Measurements from ENCODE around the gene GNB1.
"Not testable (repeated sequence)": the region's sequence is repeated elsewhere in the genome, so short reads cannot be mapped to it uniquely, and the experiment has no call there.

The GNB1 gene

DNA sequence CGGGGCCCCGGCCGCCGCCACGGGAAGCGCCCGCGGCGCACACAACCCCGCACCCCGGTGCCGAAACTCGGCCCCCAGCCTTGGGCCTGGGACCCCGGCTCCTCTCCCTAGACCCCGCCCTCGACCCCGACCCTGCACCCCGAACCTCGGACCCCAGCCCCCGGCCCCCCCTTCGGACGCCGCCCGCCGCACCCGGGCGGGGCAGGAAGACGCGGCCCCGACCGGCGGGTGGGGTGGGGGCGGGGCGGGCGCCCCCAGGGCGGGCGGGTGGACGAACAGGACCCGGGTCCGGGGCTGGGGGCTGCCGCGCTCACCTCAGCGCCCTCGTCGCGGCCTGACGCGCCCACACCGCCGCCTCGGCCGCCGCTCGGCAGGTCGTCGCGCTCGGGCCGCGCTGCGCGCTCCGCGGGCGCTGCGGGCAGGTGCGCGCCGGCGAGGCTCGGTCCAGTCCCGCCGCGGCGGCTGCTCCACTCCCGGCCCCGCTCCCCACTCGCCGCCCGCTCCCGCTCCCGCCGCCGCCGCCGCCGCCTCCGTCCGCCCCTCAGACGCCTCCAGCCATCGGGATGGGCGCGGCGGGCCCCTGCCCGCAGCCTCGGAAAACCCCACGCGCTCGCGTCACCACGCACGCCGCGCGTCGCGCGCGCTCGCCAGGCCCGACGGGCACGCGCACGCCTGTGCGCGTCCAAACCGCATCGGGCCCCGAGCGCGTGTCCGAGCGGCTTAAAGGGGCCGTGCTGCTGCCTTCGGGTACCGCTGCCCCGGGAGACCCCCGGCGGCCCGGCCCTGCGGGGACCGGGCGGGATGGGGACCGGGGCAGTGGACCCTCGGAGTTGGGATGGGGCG lies at the start of gene GNB1:
Gene GNB1 (minus strand): TSS at position 582 of the 843 bp plus-strand sequence. CDS start 65,634 bp downstream, outside the sequence.
- DNase-seq (ENCODE audit: low read depth in 1 of 2, low spot score in 1 of 2), result peak; percentile 80 to 82

DNA sequence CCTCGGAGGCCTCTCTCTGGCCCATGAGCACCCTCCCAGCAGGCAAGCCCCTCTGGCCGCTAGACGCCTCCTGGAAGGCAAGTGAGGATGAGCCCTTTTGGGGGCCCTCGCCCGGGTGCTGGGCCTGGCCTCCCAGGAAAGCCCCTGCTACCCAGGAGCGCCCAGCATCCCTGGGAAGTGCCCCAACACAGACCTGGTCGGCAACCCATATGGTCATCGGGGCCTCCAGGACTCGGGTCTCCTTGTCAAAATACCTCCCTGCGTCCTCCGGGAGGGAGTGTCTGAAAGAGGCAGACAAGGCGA lies 49.2 kb upstream of the GNB1 start:
- DNase-seq (ENCODE audit: low read depth in 1 of 2, low spot score in 1 of 2), result no peak

DNA sequence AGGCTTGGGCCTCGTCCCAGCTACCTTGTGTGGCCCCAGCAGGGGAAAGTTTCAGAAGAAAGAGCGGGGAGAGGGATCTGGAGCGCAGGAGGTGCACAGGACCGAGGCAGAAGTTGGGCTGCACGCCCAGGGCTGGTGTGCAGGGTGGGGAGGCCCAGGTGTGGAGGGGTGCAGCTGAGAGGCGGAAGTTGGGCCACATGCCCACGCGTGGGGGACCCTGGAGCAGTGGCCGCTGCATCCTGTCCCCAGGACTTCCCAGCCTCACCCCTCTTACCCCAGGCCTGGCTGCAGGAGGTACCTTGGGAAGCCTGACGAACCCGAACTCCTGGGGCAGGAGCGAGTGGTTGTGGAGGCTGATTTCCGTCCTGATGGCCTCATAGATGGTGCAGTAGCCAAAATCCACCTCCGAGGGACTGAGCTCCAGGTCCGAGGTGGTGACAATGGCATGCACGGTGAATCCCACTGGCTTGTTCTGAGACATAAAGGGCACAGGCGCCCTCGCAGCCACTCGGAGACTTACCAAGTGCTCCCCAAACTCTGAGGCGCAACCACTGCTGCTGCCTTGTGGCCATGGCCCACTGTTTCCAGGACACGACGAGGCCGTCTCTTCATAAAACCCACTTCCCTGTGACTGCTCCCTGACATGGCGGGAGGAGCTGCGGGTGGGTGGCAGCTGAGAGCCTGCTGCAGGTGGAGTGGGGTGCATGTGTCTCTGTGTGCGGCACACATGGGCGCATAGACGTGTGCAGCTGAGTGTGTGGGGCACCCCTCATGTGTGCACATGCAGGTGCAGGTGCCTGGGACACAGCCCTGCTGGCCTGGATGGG lies 48.6 kb upstream of the GNB1 start:
- DNase-seq (ENCODE audit: low read depth in 1 of 2, low spot score in 1 of 2), result no peak

DNA sequence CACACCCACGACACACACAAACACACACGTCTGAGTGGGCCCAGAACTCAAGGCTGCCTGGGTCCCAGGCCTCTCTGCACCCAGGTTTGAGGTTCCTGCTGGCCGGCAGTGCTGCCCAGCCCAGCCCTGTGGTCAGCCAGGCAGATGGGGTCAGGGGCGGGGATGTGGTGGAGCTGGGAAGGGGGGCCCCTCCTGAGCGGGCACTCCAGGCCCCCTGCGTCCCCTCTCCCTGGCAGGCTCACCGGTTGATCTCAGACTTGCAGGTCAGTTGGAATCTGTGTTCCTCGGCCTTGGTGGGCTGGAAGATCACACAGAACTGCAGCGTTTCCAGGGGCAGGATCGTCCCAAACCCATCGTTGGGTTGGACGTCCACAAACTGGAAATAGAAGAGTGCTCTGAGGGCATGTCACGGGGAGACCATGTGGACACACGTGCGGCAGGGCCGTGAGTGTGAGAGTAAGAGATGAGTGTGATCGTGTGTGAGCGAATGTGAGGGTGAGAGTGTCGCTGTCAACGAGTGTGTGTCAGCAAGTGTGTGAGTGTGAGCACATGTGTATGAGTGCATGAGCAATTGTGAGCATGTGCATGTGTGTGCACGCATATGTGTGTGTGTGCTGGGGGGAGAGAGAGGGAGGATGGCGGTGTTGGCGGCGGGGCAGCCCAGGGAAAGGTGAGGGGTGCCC lies 47.9 kb upstream of the GNB1 start:
- no peak for DNase-seq (ENCODE audit: low read depth in 1 of 2, low spot score in 1 of 2)

DNA sequence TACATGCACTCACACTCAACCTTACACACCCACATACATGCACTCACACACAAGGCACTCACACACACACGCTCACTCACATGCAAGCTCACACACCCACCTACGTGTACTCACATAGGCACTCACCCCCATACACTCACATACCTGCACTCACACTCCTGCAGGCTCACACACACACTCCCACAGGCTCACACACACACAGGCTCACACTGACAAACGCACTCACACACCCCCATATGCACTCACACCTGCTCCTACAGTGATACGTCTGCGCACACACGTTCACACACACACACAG lies 47.3 kb upstream of the GNB1 start:
- no peak for DNase-seq (ENCODE audit: low read depth in 1 of 2, low spot score in 1 of 2)

DNA sequence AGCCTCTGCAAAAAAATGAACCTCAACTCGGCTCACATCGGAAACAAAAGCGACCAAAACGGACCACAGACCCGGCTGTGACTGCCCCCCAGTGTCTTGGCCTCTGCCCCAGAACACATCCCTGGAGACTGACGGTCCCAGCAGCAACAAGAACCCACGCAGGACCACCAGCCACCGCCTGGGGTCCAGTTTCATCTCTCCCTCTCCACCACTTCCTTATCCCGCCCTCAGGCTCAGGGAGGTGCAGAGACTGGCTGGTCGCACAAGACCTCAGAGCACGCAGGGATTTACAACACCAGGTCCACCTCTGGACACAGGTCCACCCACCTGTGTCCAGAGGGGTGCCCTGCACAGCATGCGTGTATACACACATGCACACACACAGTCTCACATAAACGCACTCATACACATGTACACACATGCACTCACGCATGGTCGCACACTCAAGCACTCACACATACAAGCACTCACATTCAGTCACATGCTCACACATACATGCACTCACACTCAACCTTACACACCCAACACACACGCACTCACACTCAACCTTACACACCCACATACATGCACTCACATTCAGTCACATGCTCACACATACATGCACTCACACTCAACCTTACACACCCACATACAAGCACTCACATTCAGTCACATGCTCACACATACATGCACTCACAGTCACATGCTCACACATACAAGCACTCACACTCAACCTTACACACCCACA lies 46.8 kb upstream of the GNB1 start:
- DNase-seq (ENCODE audit: low read depth in 1 of 2, low spot score in 1 of 2), result no peak

DNA sequence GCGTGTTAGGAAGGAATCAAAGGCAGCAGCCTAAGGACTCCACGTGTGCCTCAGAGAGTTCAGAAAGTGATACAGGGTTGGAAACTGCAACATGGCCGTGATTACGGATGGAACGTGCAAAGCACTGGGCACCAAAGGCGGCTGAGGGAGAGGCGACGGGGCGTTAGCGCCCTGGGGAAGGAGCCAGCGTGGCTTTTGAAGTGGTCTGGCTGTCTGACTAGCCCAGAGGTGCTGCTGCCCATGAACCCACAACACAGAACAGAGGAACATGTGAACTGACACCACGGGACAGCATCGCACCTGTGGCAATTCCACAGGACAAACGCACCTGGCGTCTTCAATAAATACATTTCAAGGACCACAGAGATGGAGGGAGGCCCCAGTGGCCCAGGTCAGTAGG lies 46.2 kb upstream of the GNB1 start:
- no peak for DNase-seq (ENCODE audit: low read depth in 1 of 2, low spot score in 1 of 2)

DNA sequence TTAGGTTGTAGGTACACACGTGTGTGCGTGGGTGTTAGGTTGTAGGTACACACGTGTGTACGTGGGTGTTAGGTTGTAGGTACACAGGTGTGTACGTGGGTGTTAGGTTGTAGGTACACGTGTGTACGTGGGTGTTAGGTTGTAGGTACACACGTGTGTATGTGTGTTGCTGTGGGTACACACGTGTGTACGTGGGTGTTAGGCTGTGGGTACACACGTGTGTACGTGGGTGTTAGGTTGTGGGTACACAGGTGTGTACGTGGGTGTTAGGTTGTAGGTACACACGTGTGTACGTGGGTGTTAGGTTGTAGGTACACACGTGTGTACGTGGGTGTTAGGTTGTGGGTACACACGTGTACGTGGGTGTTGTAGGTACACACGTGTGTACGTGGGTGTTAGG lies 44.0 kb upstream of the GNB1 start:
- DNase-seq (ENCODE audit: low read depth in 1 of 2, low spot score in 1 of 2), result not testable (repeated sequence)

DNA sequence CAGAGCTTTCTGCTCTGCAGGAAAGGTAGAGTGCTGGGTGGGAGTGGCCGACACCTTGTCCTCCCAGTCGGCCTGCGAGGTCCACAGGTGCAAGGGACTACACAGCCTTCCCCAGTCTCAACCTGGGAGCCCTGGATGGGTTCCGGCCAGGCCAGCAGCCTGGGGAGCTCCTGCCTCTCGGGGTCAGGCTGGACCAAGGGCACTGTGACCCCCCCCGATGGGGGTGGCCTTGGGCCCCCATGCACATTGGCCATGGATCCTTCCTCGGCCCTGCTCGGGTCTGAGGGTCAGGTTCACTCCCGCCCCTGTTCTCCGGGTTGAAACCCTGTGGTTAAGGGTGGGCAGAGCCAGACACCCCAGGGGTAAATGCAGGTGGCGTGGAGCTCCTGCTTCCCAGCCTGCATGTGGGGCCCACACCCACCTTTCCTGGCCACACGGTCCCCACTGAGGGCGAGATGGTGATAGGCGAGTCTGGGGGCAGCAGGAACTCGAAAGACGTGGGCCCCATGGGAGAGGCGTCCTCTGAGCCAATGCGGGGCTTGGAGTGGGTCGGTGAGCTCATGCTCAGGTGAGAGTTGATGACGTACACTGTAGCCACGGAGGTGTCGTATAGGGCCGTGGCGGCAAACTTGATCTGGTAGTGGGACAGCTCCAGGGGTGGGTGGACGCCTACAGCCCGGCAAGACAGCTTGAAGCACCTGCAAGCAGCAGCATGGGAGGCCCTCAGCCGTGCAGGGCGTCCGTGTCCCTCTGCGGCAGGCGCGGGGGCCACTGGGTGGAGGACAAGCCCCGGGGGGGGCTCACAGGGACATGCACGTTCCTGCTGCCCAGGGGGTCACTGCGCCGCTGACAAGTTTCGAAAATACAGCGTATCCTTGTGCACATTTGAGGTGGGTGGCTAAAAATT lies 39.0 kb upstream of the GNB1 start:
- no peak for DNase-seq (ENCODE audit: low read depth in 1 of 2, low spot score in 1 of 2)

DNA sequence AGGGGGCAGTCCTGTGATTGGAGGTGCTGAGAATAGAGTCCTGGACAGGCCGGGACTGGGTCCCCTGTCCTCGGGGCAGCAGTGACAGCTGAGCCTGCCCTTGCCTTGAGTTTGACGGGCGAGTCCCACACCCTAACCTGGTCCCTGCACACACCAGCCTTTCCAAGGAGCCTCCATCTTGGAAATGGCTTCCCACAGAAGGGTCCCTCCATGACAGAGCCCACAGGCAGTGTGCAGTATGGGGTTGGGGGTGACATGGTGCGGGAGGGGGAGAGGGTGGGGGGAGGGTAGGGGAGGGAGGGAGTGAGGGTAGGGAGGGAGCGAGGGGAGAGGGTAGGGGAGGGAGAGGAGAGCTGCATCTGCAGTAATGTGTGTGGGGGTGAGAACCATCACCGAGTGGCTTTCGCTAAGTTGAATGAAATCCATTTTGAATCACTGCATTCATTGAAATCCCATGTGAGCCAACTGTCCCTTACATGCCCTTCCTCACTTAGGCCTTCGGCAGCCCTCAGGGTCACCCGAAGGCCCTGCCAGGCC lies 38.3 kb upstream of the GNB1 start:
- no peak for DNase-seq (ENCODE audit: low read depth in 1 of 2, low spot score in 1 of 2)

DNA sequence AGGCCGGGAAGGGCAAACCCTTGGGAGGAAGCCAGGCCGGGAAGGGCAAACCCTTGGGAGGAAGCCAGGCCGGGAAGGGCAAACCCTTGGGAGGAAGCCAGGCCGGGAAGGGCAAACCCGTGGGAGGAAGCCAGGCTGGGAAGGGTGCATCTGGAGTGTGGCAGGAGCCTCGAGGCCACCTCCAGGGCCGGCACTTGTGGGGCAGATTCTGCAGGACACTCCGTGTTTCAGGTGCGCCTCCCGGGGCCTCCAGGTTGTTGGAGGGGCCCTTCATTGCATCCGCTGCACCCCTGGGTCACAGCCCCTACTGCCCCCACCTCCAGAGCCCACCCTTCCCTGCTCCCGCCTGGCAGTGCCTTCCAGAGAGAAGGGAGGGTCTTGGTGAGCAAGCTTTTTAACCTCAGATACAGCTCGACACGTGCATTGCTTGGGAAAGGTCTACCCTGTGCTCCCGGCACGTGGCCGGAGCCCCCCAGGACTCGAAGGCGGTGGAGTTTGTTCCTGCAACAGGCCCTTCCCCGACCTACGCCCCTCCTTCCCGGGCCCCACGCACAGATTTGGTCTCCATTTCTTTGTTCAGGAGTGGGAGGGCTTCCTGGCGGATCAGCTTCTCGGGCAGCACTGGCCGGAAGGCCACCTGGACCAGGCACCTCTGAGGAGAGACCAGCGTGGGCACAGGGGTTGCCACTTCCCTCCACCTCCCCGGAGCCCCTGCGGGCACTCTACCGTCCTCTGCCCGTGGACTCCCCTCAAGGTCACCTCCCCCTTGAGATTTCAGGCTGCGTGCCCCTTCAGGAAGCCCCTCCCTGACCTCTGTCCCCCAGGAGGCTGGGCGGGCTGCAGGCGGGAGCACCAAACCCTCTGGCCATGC lies 37.6 kb upstream of the GNB1 start:
- DNase-seq (ENCODE audit: low read depth in 1 of 2, low spot score in 1 of 2), result no peak

DNA sequence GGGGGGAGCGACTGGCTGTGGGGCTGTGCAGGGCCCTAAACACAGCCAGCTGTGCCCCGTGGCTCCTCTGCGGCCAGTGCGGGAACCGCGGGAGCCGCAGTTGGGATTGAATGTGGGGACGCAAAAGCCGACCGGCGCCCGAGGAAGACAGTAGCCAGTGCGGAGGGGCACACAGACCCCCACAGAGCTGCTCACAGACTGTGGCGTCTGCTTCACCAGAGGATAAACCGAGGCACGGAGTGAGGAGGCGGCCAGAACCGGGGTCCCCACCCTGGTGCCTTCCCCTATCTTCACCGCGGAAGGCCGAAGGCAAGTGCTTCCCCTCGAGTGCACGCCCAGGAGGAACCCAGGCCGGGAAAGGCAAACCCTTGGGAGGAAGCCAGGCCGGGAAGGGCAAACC lies 36.9 kb upstream of the GNB1 start:
- no peak for DNase-seq (ENCODE audit: low read depth in 1 of 2, low spot score in 1 of 2)

DNA sequence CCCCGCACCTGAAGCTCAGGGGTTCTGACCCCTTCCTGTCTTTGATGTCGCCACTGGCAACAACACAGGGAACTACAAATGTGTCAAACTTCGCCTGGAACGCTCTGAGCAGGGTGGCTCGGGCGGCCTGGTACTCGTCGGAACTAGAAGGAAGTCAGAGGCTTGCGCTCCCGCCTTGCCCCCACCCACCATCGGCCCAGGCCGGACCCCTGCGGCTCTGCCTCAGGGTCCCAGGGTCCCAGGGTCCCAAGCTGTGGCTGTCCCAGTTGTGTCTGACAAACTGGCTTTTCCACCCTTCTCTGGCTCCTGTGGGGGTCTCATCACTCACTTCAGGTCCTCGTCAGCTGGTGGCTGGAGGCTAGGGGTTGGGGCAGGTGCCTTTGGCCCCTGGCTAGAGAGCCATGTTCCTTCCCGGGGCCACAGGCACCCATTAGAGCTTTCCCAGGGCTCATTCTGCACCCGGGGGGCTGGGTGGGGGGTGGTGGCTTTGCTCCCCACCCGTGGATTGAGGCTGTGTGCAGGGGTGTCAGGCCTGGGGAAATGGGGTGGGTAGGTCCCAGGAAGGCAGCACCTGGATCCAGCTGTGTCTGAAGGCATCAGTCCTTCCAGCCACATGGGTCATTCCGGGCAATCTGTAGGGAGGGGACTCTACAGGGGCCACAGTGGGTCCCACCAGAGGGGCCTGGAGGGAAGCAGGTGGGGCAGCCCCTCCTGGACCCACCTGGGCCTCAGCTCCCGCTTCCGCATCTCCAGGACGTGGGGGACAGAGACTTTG lies 36.2 kb upstream of the GNB1 start:
- no peak for DNase-seq (ENCODE audit: low read depth in 1 of 2, low spot score in 1 of 2)

DNA sequence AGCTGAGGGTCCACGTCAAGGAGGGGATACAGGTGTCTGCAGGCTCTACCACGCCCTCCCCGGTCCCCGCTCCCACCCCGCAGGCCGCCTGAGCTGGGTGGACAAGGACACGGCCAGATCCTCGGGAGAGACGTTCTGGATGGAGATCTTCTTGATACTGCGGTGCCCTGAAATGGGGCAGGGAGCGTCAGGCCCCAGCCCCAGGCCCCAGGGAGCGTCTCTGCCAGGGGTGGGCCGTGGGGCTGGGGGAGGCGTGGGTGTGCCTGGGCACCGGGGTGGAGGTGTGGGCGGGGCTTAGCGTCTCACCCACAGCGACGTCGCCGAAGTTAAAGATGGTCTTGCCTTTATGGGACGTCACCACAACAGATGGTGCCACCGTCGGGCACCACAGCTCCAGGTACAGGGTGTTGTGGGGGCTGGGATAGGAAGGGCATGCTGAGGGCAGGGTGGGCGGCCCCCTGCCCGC lies 35.5 kb upstream of the GNB1 start:
- no peak for DNase-seq (ENCODE audit: low read depth in 1 of 2, low spot score in 1 of 2)

DNA sequence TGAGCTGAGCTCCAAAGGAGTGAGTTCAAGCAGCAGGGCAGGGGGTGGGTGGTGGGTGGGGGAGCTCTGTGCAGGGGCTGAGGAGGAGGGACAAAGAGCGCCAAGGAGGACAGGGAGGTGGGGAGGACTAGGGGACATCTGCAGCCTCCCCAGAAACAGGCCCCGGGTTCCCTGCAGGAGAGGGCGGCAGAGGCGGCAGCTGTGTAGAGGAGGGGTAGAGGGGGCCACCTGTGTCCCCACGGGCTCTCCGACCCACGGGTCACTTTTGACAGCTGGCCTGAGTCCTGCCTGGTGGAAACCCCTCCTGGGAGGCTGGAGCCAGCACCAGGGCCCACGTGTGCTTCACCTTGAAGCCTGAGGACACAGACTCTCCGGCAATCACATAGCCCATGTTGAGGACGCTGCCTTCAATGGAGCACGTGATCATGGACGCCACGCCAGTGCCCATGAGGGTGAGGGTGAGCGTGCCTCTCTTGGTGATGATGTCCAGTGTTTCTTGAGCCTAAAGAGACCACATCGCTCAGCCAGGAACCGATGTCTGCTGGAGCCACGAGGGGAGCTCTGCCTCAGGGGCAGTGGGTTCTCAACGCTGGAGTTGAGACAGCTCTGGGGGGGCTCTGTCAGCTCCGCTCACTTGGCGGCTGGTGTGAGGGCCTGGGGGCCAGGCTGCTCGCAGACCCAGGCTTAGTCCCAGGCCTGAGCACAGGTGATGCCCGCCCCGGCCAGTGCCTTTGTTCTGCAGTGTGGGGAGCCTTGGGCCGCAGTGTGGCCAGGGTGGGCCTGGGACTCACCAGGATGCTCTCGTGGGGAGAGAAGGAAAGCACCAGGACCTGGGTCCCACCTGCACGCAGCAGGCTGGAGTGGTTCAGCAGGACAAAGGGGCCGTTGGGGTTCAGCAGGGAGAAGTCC lies 34.8 kb upstream of the GNB1 start:
- DNase-seq (ENCODE audit: low read depth in 1 of 2, low spot score in 1 of 2), result no peak

DNA sequence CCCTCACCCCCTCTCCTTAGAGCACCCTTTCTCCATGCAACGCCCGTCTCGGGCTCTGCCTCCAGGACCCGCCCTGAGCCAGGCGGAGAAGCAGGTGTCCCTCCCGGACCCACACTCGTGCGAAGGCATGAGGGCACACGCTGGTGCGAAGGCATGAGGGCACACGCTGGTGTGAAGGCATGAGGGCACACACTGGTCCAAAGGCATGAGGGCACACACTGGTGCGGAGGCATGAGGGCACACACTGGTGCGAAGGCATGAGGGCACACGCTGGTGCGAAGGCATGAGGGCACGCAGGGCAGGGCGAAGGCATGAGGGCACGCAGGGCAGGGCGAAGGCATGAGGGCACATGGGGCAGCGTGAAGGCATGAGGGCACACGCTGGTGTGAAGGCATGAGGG lies 34.0 kb upstream of the GNB1 start:
- DNase-seq (ENCODE audit: low read depth in 1 of 2, low spot score in 1 of 2), result no peak

DNA sequence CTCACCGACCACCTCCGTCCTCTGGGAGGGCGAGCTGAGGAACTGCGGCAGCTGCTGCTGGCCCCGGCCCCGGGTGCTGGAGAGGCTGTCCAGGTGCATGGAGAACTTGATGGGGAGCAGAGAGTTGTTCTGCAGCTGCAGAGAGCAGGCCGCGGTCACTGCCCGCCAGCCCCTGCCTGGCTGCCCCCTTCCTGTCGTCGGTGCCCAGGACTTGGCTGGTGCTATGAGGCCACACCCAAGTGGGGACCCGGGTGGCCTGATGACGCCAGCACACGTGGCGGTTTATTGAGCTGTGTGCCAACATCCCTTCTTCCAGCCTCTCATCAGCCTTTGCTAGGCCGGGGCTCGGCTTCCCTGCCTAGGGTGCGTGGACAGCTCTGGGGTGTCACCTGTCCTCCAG lies 33.5 kb upstream of the GNB1 start:
- no peak for DNase-seq (ENCODE audit: low read depth in 1 of 2, low spot score in 1 of 2)
